C4-2B (cell line): Measurements from ENCODE around the gene LRMDA.

ENCODE experiments used
- H3K27ac ChIP-seq: fragments of 450-650 bp; 2 replicates; pipeline ENCODE4 v1.5.1; 2017
- CTCF ChIP-seq: fragments of 450-650 bp; conservative IDR thresholded peaks from 2 replicates; pipeline ENCODE4 v1.5.1; 2017; ENCODE audit warnings: mild to moderate bottlenecking
- ZFX ChIP-seq: fragments of 450-650 bp; IDR thresholded peaks from 2 replicates; pipeline ENCODE4 v1.6.1; 2017

LRMDA gene

GRCh38 chr10:76002262-76002854, 570.9 kb downstream of the LRMDA start:
- TF ChIP-seq ZFX (no peak), CTCF (no peak)
- H3K27ac ChIP-seq: no peak overlapping the region

DNA sequence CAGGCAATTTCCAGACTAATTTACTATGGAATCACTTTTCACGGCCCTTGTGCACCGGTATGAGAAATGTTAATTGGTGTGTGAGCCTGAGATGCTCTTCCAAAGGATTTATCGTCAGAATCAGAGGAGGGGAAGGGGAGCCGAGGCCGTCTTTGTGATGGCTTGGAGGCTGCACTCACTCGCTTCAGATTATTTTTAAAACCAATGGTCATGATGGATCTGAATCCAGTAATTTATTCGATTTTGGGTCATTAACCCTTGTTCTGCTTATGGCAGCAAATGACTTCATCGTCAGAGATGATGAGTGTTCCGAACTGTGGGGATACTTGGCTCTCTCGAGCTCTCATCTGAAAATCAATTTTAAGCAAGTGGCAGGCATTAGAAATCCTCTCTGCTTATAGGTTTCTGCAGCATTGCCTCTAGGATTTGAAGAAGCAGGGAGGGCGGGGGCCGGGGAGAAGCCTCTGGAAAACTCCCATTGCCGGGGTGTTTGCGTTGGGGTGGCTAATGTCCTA, 576.3 kb downstream of the LRMDA start:
- H3K27ac ChIP-seq: no peak overlapping the region
- TF ChIP-seq CTCF (no peak), ZFX (no peak)

DNA sequence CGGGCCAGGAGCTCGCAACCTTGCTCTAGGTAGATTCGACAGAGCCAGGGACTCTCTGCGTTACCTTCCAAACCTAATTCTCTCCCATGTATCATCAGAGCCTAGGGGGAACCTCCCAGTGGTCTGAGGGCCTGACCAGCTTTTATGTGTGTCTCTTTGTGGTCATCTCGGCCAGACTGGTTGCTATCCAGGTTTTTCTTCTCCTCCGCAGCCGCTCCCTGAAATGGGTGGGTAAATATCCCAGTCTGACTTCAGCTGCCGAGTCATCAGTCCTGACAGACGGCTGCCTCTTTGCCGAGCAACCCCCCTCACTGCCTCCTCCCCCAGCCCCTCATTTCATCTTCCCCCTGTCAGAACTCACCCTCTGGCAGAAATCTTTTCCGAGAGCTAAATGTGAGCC, 578.1 kb downstream of the LRMDA start:
- H3K27ac ChIP-seq: no peak overlapping the region
- TF ChIP-seq ZFX (no peak), CTCF (no peak)

- TF ChIP-seq ZFX (no peak), CTCF (no peak)
- H3K27ac ChIP-seq: no peak overlapping the region
Measured at GRCh38 chr10:76010703-76011102, 579.3 kb downstream of the LRMDA start.

DNA sequence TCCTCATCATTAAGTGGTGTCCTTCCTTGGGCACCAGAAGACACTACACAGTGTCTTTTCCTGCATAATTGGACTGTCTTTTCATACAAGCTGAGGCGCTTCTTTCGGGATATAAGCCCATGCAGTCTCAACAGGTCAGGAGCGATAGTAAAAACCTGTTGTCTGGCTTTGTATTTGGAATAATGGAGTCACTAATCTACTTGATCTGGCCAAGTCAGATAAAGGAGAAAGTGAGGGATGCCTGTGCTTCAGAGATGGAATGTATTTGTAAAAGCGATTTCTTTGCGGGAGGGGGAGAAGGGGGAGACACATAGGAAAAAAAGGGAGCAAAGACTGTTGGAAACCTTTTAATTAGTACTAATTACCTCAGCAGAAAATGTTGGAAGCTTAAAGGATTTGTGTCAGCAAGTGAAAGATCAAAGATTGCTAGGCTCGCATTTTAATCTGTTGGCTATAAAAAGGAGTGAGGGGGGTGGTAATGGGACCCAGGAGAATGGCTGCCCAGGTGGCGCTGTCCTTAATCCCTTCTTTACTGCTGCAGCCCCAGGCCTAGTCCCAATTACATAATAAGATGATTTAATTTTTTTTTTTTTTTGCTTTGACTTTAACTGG, 581.4 kb downstream of the LRMDA start:
- TF ChIP-seq ZFX (no peak), CTCF (no peak)
- H3K27ac ChIP-seq: no peak overlapping the region

DNA sequence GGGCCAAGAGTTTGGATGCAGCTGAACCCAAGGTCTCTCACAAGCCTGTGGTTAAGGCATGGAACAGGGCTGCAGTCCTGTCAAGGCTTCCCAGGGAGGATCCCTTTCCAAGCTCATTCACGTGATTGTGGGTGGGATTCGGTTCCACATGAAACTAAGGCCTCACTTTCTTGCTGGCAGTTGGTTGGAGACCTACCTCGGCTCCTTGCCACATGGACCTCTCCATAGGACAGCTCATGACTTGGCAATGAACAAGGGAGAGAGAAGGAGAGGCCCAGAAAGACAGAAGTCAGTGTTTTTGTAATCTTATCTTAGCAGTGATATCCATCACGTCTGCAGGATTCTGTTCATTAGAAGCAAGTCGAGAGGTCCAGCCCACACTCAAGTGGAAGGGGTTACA, 583.8 kb downstream of the LRMDA start:
- TF ChIP-seq ZFX (no peak), CTCF (no peak)
- no peak overlapping the region for H3K27ac ChIP-seq

- no peak overlapping the region for H3K27ac ChIP-seq
- no peak for TF ChIP-seq ZFX
- TF ChIP-seq CTCF: no peak
Measured at GRCh38 chr10:76017026-76017732, 585.8 kb downstream of the LRMDA start.
